ENCODE results near the gene AMPD1.

The AMPD1 gene

GRCh38 chr1:114627107-114627506, 68.2 kb downstream of the AMPD1 start:
- peak; percentile 34 for DNase-seq

GRCh38 chr1:114623364-114623763, 72.0 kb downstream of the AMPD1 start:
- DNase-seq: no peak

Measured in fibroblast of skin of back (primary cell).